ENCODE measurements around the gene OLFM2. TPM values are rescaled to one million over a fixed set of nuclear protein-coding genes. Genes with fewer than 3 reads are reported as not detected.

Gene OLFM2
- total RNA-seq, 3 donors from 2014 or later = 7.2 to 42.6 (median 8.8) TPM

- Histone ChIP-seq H3K9me3 (no peaks in the 10 kb centered on the region), H3K4me3 (no peak overlapping the region), H3K27ac (no peak overlapping the region), H3K4me1 (no peaks in the 10 kb centered on the region), H3K27me3 (no peaks in the 10 kb centered on the region), H3K36me3 (no peaks in the 10 kb centered on the region)
- DNase-seq (ENCODE audit: low spot score in 2 of 2) = no peak
- intact Hi-C loops (cut with DNase I; ENCODE audit: low total_unique reads) = no loop called here
- TF ChIP-seq POLR2AphosphoS5 (IDR thresholded peaks at IDR 0.05) = no peak
- TF ChIP-seq, protein P1, sequence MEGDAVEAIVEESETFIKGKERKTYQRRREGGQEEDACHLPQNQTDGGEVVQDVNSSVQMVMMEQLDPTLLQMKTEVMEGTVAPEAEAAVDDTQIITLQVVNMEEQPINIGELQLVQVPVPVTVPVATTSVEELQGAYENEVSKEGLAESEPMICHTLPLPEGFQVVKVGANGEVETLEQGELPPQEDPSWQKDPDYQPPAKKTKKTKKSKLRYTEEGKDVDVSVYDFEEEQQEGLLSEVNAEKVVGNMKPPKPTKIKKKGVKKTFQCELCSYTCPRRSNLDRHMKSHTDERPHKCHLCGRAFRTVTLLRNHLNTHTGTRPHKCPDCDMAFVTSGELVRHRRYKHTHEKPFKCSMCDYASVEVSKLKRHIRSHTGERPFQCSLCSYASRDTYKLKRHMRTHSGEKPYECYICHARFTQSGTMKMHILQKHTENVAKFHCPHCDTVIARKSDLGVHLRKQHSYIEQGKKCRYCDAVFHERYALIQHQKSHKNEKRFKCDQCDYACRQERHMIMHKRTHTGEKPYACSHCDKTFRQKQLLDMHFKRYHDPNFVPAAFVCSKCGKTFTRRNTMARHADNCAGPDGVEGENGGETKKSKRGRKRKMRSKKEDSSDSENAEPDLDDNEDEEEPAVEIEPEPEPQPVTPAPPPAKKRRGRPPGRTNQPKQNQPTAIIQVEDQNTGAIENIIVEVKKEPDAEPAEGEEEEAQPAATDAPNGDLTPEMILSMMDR (IDR thresholded peaks at IDR 0.05) = no peak
- no peak for TF ChIP-seq POLR2A (IDR thresholded peaks at IDR 0.05)
These were observed 53.0 kb downstream of the OLFM2 start for GRCh38 chr19:9883231-9883758.

GRCh38 chr19:9881720-9882119 lies 54.6 kb downstream of the OLFM2 start:
- intact Hi-C loops (cut with DNase I; ENCODE audit: low total_unique reads) = no loop called here
- TF ChIP-seq POLR2A (IDR thresholded peaks at IDR 0.05) (no peak), POLR2AphosphoS5 (IDR thresholded peaks at IDR 0.05) (no peak)
- TF ChIP-seq, protein P1 (IDR thresholded peaks at IDR 0.05) = no peak
- DNase-seq (ENCODE audit: low spot score in 2 of 2) = no peak
- no peak overlapping the region for H3K4me3 ChIP-seq
- no peak overlapping the region for H3K27ac ChIP-seq
- H3K36me3 ChIP-seq = no peaks in the 10 kb centered on the region
- H3K4me1 ChIP-seq = no peaks in the 10 kb centered on the region
- no peaks in the 10 kb centered on the region for H3K9me3 ChIP-seq
- H3K27me3 ChIP-seq = no peaks in the 10 kb centered on the region

DNA sequence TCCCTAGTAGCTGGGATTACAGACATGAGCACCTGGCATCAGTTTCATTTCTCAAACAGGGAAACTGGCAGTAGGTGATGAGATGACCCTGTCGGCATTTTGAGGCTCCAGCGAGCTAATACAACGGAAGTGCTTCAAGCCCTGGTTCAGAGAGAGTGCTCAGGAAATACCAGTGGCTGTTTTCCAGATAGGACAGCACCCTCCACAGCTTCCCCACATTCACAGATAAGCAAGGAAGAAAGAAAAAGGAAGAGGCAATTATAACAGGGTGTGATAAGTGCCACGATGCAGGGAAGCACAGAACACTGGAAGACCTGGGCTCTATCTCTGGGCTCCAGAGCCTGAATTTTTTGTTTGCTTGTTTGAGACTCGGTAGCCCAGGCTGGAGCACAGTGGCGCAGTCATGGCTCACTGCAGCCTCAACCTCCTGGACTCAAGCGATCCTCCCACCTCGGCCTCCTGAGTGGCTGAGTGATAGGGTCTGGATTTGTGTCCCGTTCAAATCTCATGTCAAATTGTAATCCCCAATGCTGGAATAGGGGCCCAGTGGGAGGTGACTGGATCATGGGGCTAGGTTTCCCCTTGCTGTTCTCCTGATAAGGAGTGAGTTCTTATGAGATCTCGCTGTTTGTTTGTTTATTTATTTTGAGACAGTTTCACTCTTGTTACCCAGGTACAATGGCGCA lies 57.7 kb downstream of the OLFM2 start:
- no peak overlapping the region for H3K27ac ChIP-seq
- no peak for DNase-seq (ENCODE audit: low spot score in 2 of 2)
- H3K36me3 ChIP-seq = no peaks in the 10 kb centered on the region
- intact Hi-C loops (cut with DNase I; ENCODE audit: low total_unique reads) = no loop called here
- H3K9me3 ChIP-seq = no peaks in the 10 kb centered on the region
- H3K27me3 ChIP-seq = no peaks in the 10 kb centered on the region
- no peak overlapping the region for H3K4me3 ChIP-seq
- no peaks in the 10 kb centered on the region for H3K4me1 ChIP-seq
- TF ChIP-seq, protein P1 (IDR thresholded peaks at IDR 0.05) = no peak
- no peak for TF ChIP-seq POLR2A (IDR thresholded peaks at IDR 0.05)
- no peak for TF ChIP-seq POLR2AphosphoS5 (IDR thresholded peaks at IDR 0.05)

- Histone ChIP-seq H3K4me3 (no peak overlapping the region), H3K9me3 (no peaks in the 10 kb centered on the region), H3K27ac (no peak overlapping the region), H3K36me3 (no peaks in the 10 kb centered on the region), H3K4me1 (no peaks in the 10 kb centered on the region), H3K27me3 (no peaks in the 10 kb centered on the region)
- TF ChIP-seq, protein P1 (IDR thresholded peaks at IDR 0.05) = no peak
- TF ChIP-seq POLR2AphosphoS5 (IDR thresholded peaks at IDR 0.05) (no peak), POLR2A (IDR thresholded peaks at IDR 0.05) (no peak)
- DNase-seq (ENCODE audit: low spot score in 2 of 2) = no peak
- intact Hi-C loops (cut with DNase I; ENCODE audit: low total_unique reads) = no loop called here
These were observed 58.4 kb downstream of the OLFM2 start for GRCh38 chr19:9877780-9878510.

- no peak for DNase-seq (ENCODE audit: low spot score in 2 of 2)
- Histone ChIP-seq H3K27me3 (no peaks in the 10 kb centered on the region), H3K36me3 (no peaks in the 10 kb centered on the region), H3K4me3 (no peak overlapping the region), H3K4me1 (no peaks in the 10 kb centered on the region), H3K9me3 (no peaks in the 10 kb centered on the region), H3K27ac (no peak overlapping the region)
- intact Hi-C loops (cut with DNase I; ENCODE audit: low total_unique reads) = no loop called here
- TF ChIP-seq POLR2AphosphoS5 (IDR thresholded peaks at IDR 0.05) = no peak
- TF ChIP-seq, protein P1 (IDR thresholded peaks at IDR 0.05) = no peak
- TF ChIP-seq POLR2A (IDR thresholded peaks at IDR 0.05) = no peak
These were observed 60.5 kb downstream of the OLFM2 start for GRCh38 chr19:9875796-9876195.

All from breast epithelium (tissue), 4 donors.